Liver (tissue), 3 donors: Measurements from ENCODE around the gene MRTFB.

Experiments
- FOXA2 ChIP-seq: IDR thresholded peaks from 2 replicates; pipeline ENCODE4 v1.6.1; 2016; ENCODE audit warnings: antibody characterized with exemption
- GABPA ChIP-seq, 2 donors: IDR thresholded peaks in 1 of 2; conservative IDR thresholded peaks in 1 of 2; 2 replicates each; pipeline ENCODE4 v1.6.1; 2016; ENCODE audit warnings: antibody characterized with exemption in 2 of 2, mild to moderate bottlenecking in 1 of 2, moderate library complexity in 1 of 2
- JUND ChIP-seq, 2 donors: IDR thresholded peaks; 2 replicates each; pipeline ENCODE4 v1.6.1; 2016; ENCODE audit warnings: antibody characterized with exemption in 2 of 2
- NR2F2 ChIP-seq: IDR thresholded peaks from 2 replicates; pipeline ENCODE4 v1.6.1; 2016; ENCODE audit warnings: antibody characterized with exemption
- RAD21 ChIP-seq, 2 donors: IDR thresholded peaks; 2 replicates each; pipeline ENCODE4 v1.6.1; 2016; ENCODE audit warnings: antibody characterized with exemption in 2 of 2, mild to moderate bottlenecking in 2 of 2
- TAF1 ChIP-seq: conservative IDR thresholded peaks from 2 replicates; pipeline ENCODE4 v1.6.1; 2016; ENCODE audit warnings: antibody characterized with exemption, mild to moderate bottlenecking
- YY1 ChIP-seq: IDR thresholded peaks from 2 replicates; pipeline ENCODE4 v1.6.1; 2016; ENCODE audit warnings: antibody characterized with exemption, mild to moderate bottlenecking
- TF ChIP-seq, protein P1 (sequence below): fragments of 150-350 bp; IDR thresholded peaks from 2 replicates; pipeline ENCODE4 v1.5.1; 2017; ENCODE audit warnings: improper control_type of control experiment, low read depth, low read length; ENCODE audit not compliant: missing input control
- TF ChIP-seq, protein P2 (sequence below): IDR thresholded peaks from 2 replicates; pipeline ENCODE4 v1.6.1; 2016; ENCODE audit warnings: antibody characterized with exemption
- TF ChIP-seq, protein P3 (sequence below): IDR thresholded peaks from 2 replicates; pipeline ENCODE4 v1.6.1; 2016; ENCODE audit warnings: antibody characterized with exemption
- donor health status: healthy.
- donor health status: healthy.

DNA sequence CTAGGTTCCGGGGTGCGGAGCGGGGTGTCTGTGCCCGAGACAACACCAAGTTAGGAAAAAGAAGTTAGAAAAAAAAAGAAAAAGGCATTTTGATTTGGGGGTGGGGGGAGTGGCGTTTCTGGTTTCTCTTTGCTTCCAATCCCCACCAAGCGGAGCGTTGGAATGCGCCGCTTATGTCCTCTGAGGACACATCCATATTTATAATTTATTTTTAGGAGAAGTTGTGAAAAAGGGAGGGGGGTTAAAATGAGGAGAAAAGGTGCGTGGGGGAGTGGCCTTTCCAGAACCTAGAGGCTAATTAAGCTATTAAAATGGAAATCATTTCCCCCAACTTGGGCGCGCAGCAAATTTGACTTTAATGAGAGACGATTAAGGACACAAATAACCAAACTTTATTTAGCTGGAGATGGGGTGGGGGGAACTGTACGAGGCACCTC lies 232.1 kb downstream of the MRTFB start:
- TF ChIP-seq, protein P1, sequence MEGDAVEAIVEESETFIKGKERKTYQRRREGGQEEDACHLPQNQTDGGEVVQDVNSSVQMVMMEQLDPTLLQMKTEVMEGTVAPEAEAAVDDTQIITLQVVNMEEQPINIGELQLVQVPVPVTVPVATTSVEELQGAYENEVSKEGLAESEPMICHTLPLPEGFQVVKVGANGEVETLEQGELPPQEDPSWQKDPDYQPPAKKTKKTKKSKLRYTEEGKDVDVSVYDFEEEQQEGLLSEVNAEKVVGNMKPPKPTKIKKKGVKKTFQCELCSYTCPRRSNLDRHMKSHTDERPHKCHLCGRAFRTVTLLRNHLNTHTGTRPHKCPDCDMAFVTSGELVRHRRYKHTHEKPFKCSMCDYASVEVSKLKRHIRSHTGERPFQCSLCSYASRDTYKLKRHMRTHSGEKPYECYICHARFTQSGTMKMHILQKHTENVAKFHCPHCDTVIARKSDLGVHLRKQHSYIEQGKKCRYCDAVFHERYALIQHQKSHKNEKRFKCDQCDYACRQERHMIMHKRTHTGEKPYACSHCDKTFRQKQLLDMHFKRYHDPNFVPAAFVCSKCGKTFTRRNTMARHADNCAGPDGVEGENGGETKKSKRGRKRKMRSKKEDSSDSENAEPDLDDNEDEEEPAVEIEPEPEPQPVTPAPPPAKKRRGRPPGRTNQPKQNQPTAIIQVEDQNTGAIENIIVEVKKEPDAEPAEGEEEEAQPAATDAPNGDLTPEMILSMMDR = no peak
- TF ChIP-seq RAD21 (IDR thresholded peaks at IDR 0.05) (no peak), JUND (IDR thresholded peaks at IDR 0.05) (no peak), FOXA2 (no peak), TAF1 (no peak), YY1 (no peak), GABPA (IDR thresholded peaks at IDR 0.05 in 1 of 2, conservative IDR thresholded peaks at IDR 0.05 in 1 of 2) (no peak), NR2F2 (no peak)
- TF ChIP-seq, protein P2, sequence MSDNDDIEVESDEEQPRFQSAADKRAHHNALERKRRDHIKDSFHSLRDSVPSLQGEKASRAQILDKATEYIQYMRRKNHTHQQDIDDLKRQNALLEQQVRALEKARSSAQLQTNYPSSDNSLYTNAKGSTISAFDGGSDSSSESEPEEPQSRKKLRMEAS = no peak
- TF ChIP-seq, protein P3, sequence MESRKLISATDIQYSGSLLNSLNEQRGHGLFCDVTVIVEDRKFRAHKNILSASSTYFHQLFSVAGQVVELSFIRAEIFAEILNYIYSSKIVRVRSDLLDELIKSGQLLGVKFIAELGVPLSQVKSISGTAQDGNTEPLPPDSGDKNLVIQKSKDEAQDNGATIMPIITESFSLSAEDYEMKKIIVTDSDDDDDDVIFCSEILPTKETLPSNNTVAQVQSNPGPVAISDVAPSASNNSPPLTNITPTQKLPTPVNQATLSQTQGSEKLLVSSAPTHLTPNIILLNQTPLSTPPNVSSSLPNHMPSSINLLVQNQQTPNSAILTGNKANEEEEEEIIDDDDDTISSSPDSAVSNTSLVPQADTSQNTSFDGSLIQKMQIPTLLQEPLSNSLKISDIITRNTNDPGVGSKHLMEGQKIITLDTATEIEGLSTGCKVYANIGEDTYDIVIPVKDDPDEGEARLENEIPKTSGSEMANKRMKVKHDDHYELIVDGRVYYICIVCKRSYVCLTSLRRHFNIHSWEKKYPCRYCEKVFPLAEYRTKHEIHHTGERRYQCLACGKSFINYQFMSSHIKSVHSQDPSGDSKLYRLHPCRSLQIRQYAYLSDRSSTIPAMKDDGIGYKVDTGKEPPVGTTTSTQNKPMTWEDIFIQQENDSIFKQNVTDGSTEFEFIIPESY = no peak
